HG03108 (cell line): ENCODE data around the gene FAM199X.
"Not testable (repeated sequence)": the region's sequence is repeated elsewhere in the genome, so short reads cannot be mapped to it uniquely, and the experiment has no call there.

Experiments used
- ATAC-seq: cut with Tn5 transposase; IDR thresholded peaks from one replicate; pipeline ENCODE4 v1.9.1; 2021; ENCODE audit warnings: moderate library complexity; ENCODE audit not compliant: unreplicated experiment

Gene FAM199X

GRCh38 chrX:104187931-104188330 lies 21.7 kb downstream of the FAM199X start:
- ATAC-seq, result no peak

- ATAC-seq, result no peak
Observed at GRCh38 chrX:104189837-104190236, 23.6 kb downstream of the FAM199X start.

- no peak for ATAC-seq
Observed at GRCh38 chrX:104193485-104193884, 27.2 kb downstream of the FAM199X start.

GRCh38 chrX:104195013-104195412 lies 28.8 kb downstream of the FAM199X start:
- no peak for ATAC-seq

- ATAC-seq, result no peak
Observed at GRCh38 chrX:104195489-104196084, 29.3 kb downstream of the FAM199X start.

- no peak for ATAC-seq
Observed at GRCh38 chrX:104205548-104205947, 39.3 kb downstream of the FAM199X start.

GRCh38 chrX:104211187-104211586 lies 44.9 kb downstream of the FAM199X start:
- ATAC-seq, result no peak

- not testable (repeated sequence) for ATAC-seq
Observed at GRCh38 chrX:104230060-104230459, 63.8 kb downstream of the FAM199X start.
